GM12878 (cell line): ENCODE data around the gene GUCY1A1. TPM values are rescaled to one million over a fixed set of nuclear protein-coding genes. Genes with fewer than 3 reads are reported as not detected.

Experiments
- polyA plus RNA-seq, 11 experiments: library from polyadenylated mRNA; depleted of rRNA in 4 of 11; unstranded in 6 of 11; stranded (reverse) in 5 of 11; fragments of >200 nt; fragmentation: Nextera tagmentation in 4 of 11; fragmentation: Illumina TruSeq in 1 of 11; extraction: Ambion mirVana in 4 of 11; extraction: Trizol in 1 of 11; gene quantifications; 1 replicate in 1 of 11; 2 replicates in 10 of 11; pipeline versions ENCODE4 v1.2.1 to v1.2.3, GENCODE V29; 2011 to 2016; ENCODE audit warnings: inconsistent platforms in 2 of 11, missing spikeins in 2 of 11, low read depth in 1 of 11
- total RNA-seq, 4 experiments: library from RNA; depleted of rRNA in 3 of 4; stranded (reverse); fragments of >200 nt in 3 of 4; fragmentation: Illumina TruSeq in 1 of 4; extraction: Trizol in 1 of 4; gene quantifications; 2 replicates each; pipeline versions ENCODE4 v1.2.1 to v1.2.3, GENCODE V29; 2013 to 2021

The GUCY1A1 gene
- total and polyA plus RNA-seq, 10 of the 15 experiments (the other 5 are each of a cell fraction or from before 2014, with no cell fraction given): 0.44 to 22.6 (median 0.55) TPM

Other genes starting within 250 kb of the GUCY1A1 start
- 0.98 and 1.2 TPM in 2 replicates for gene GUCY1B1, start 92.2 kb downstream of the GUCY1A1 start, total RNA-seq (2014; rRNA removed)
- 1.5 and 1.7 TPM in 2 replicates for gene GUCY1B1, start 92.2 kb downstream of the GUCY1A1 start, total RNA-seq (2014; rRNA removed; fragmentation: Illumina TruSeq; extraction: Trizol)
- 0.90 and 0.98 TPM in 2 replicates for gene GUCY1B1, start 92.2 kb downstream of the GUCY1A1 start, total RNA-seq (2021)
- gene GUCY1B1, start 92.2 kb downstream of the GUCY1A1 start, polyA plus RNA-seq (2011; rRNA removed): 38.5 and 43.9 TPM in 2 replicates
- 2.1 and 3.6 TPM in 2 replicates for gene GUCY1B1, start 92.2 kb downstream of the GUCY1A1 start, polyA plus RNA-seq (2014; fragmentation: Illumina TruSeq; extraction: Trizol)
- gene GUCY1B1, start 92.2 kb downstream of the GUCY1A1 start, polyA plus RNA-seq (2014; fragmentation: Nextera tagmentation; extraction: Ambion mirVana): 1 to 10 TPM in 1 of 2 experiments, under 1 TPM in 1; 0.60 to 1.1 TPM
- 0.77 and 1.0 TPM in 2 replicates for gene GUCY1B1, start 92.2 kb downstream of the GUCY1A1 start, polyA plus RNA-seq (2014; rRNA removed)
- gene GUCY1B1, start 92.2 kb downstream of the GUCY1A1 start, polyA plus RNA-seq (2016; fragmentation: Nextera tagmentation; extraction: Ambion mirVana): 1 to 10 TPM; 2.1 to 3.0 TPM
- not detected in 2 replicates for gene ASIC5, start 199.4 kb downstream of the GUCY1A1 start, total RNA-seq (2014; rRNA removed)
- gene ASIC5, start 199.4 kb downstream of the GUCY1A1 start, total RNA-seq (2014; rRNA removed; fragmentation: Illumina TruSeq; extraction: Trizol): not detected in 2 replicates
- not detected in 2 replicates for gene ASIC5, start 199.4 kb downstream of the GUCY1A1 start, total RNA-seq (2021)
- gene ASIC5, start 199.4 kb downstream of the GUCY1A1 start, polyA plus RNA-seq (2011; rRNA removed): not detected in 2 replicates
- gene ASIC5, start 199.4 kb downstream of the GUCY1A1 start, polyA plus RNA-seq (2014; fragmentation: Illumina TruSeq; extraction: Trizol): not detected in 2 replicates
- not detected for gene ASIC5, start 199.4 kb downstream of the GUCY1A1 start, polyA plus RNA-seq (2014; fragmentation: Nextera tagmentation; extraction: Ambion mirVana)
- not detected in 2 replicates for gene ASIC5, start 199.4 kb downstream of the GUCY1A1 start, polyA plus RNA-seq (2014; rRNA removed)
- gene ASIC5, start 199.4 kb downstream of the GUCY1A1 start, polyA plus RNA-seq (2016; fragmentation: Nextera tagmentation; extraction: Ambion mirVana): not detected
- 0.22 and 0.23 TPM in 2 replicates for gene TDO2, start 236.8 kb downstream of the GUCY1A1 start, total RNA-seq (2014; rRNA removed)
- gene TDO2, start 236.8 kb downstream of the GUCY1A1 start, total RNA-seq (2014; rRNA removed; fragmentation: Illumina TruSeq; extraction: Trizol): 0.09 and 0.18 TPM in 2 replicates
- gene TDO2, start 236.8 kb downstream of the GUCY1A1 start, total RNA-seq (2021): 0.46 and 0.90 TPM in 2 replicates
- 1.5 and 2.2 TPM in 2 replicates for gene TDO2, start 236.8 kb downstream of the GUCY1A1 start, polyA plus RNA-seq (2011; rRNA removed)
- 0.12 TPM in 1 of 2 replicates, not detected in the other for gene TDO2, start 236.8 kb downstream of the GUCY1A1 start, polyA plus RNA-seq (2014; fragmentation: Illumina TruSeq; extraction: Trizol)
- gene TDO2, start 236.8 kb downstream of the GUCY1A1 start, polyA plus RNA-seq (2014; fragmentation: Nextera tagmentation; extraction: Ambion mirVana): under 1 TPM; 0.13 to 0.31 TPM
- 0.17 TPM in 1 of 2 replicates, not detected in the other for gene TDO2, start 236.8 kb downstream of the GUCY1A1 start, polyA plus RNA-seq (2014; rRNA removed)
- under 1 TPM in 1 of 2 experiments, not detected in 1; 0.24 TPM for gene TDO2, start 236.8 kb downstream of the GUCY1A1 start, polyA plus RNA-seq (2016; fragmentation: Nextera tagmentation; extraction: Ambion mirVana)